ELF-1 (cell line): ENCODE measurements around the gene MTSS2.
"Not testable (repeated sequence)": the region's sequence is repeated elsewhere in the genome, so short reads cannot be mapped to it uniquely, and the experiment has no call there.

Source experiments
- DNase-seq: peaks from one replicate; pipeline ENCODE4 v3.0.0-alpha.2; 2016; ENCODE audit warnings: low read depth, low spot score

Gene MTSS2

DNA sequence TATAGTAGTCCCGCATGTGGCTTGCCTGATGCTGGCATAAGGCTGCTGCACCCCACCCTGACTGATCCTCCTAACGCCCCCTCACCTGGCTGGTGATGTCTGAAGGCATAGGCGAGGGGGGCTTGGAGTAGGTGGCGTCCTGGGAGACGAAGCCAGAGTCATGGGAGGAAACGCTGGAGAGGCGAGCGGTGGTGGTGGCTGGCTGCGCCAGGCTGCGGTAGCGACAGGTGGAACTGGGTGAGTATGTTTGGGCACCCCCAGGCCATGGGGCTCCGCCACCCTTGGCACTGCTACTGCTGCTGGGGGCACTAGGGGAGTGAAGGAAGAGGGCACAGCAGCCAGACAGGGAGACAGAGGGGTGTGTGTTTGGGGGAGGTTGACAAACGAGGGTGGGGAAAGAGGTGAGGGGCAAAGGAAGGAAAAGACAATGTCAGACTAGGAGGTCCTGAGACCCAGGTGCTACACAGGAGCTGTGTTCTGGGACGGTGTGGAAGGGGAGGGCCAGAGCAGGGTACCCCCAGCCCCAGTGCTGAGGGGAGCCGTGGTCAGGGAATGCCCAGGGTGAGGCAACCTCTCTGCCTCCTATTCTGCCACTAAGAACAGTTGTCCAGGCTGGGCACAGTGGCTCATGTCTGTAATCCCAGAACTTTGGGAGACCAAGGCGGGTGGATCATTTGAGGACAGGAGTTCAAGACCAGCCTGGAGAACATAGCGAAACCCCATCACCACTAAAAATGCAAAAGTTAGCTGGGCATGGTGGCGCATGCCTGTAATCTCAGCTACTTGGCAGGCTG lies 11.4 kb downstream of the MTSS2 start:
- DNase-seq: no peak

- not testable (repeated sequence) for DNase-seq
Observed at GRCh38 chr16:70670938-70671337, 14.9 kb downstream of the MTSS2 start.

GRCh38 chr16:70670175-70670574 lies 15.7 kb downstream of the MTSS2 start:
- DNase-seq: no peak

GRCh38 chr16:70665806-70666735 lies 19.8 kb downstream of the MTSS2 start:
- DNase-seq: no peak

- DNase-seq: no peak
Observed at GRCh38 chr16:70665113-70665694, 20.6 kb downstream of the MTSS2 start.

DNA sequence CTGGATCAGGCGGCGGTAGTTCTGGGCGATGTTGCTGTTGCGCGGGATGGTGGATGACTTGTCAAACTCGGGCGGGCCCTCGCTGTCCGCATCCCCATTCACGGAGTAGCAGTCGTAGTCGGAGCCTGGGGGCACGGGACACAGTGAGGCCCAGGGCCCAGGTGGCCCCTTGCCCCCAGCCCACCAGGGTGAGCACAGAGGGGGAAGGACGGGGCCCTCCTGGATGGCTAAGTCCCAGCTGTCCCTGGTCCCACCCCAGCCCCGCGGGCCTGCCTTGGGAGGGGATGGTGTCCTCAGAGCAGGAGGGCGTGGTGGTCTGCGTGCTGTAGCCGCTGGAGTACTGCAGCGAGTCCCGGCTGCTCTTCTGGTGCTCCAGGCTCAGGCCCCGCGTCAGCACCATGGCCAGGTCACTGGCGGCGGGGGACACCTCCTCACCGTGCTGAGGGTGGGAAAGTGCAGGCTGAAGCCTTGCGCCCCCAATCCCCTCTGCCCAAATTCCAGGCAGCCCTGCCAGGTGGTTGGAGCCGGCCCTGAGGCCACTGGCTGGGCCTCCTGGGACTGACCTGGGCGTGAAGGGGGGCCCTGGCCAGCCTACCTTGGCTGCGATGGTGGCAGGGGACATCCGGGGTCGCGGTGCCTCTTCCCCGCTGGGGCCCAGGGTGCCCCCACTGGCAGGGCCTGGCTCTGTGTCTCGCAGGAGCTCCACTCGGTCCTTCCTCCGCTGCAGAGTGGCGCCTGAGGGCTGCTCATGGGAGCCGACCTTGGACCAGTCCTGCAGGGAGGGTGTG lies 21.3 kb downstream of the MTSS2 start:
- peak; percentile 57 for DNase-seq

- no peak for DNase-seq
Observed at GRCh38 chr16:70663524-70664324, 22.1 kb downstream of the MTSS2 start.

DNA sequence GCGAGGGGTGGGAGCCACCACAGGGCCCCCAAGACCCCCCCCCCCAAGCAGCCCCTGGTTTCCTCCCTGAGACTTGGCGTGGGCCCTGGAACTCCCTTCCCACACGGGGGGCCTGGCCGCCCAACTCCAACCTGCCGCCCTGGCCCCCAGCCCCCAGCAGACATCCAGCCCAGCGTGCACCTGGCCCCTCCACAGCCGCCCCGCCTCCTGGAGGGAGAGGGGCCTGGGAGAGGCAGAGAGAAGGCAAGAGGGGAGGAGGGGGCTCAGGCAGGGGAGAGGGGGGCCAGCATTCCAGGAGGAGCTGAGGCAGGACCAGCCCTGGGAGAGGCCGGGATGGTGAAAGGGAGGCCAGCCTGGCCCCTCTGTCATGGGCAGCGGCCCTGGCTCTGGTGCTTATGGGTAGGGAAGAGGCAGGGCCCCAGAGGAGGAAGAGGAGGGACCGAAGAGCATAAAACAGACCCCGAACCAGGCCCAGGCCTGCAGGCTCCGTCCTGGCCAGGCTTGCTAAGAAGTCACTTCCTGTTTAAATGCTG lies 22.8 kb downstream of the MTSS2 start:
- no peak for DNase-seq

- no peak for DNase-seq
Observed at GRCh38 chr16:70661918-70662641, 23.8 kb downstream of the MTSS2 start.

GRCh38 chr16:70661534-70661917 lies 24.3 kb downstream of the MTSS2 start:
- no peak for DNase-seq

GRCh38 chr16:70660672-70661350 lies 25.0 kb downstream of the MTSS2 start:
- no peak for DNase-seq

GRCh38 chr16:70659953-70660671 lies 25.7 kb downstream of the MTSS2 start:
- no peak for DNase-seq

DNA sequence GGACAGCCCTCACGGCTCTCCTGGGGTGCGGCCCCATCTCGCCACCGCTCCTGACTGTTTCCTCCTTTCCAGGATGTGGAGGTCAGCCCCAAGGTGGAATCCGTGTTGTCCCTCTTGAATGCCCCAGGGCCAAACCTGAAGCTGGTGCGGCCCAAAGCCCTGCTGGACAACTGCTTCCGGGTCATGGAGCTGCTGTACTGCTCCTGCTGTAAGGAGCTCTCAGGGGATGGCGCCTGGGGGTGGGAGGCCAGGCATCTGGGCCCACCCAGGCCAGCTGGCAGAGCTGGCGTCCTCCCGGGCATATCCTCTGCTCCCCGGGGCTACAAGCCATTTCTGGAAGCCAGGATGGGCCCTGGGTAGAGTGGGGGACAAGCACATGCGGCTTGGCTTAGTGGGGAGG lies 26.3 kb downstream of the MTSS2 start:
- no peak for DNase-seq

DNA sequence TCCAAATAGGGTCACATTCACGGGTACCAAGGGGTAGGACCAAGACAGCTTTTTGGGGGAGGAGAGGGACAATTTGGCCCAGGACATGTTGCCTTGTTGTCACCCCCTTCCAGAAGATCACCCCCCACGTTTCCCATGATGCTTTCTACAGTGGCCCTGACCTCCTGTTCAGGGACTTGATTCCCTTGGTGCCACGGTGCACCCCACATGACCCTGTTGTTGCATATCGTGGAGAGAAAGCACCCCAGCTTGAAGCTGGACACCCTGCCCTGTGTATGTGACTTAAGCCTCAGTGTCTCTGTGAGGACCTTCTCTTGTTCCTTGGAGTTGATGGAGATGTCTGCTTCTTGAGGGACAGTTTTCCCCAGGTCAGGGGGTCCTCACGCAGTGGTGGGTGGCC lies 26.9 kb downstream of the MTSS2 start:
- DNase-seq: no peak

DNA sequence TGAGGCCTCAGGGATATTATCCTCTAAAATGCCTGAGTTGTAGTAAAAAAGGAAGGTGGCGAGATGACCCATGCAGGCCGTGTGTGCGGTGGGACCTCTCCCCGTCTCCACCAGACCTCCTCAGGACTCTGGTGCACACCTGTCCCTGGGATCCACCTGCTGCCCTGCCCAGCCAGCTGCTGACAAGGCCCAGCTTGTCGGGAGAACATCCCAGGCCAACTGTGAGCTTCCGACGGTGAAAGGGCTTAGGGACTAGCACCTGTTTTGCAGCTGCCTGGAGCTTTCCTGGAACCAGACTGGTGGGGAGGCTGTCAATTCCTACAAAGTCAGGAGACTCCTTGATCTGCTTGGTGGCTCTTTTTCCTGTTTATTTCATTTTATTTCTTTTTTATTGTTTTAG lies 27.9 kb downstream of the MTSS2 start:
- no peak for DNase-seq

DNA sequence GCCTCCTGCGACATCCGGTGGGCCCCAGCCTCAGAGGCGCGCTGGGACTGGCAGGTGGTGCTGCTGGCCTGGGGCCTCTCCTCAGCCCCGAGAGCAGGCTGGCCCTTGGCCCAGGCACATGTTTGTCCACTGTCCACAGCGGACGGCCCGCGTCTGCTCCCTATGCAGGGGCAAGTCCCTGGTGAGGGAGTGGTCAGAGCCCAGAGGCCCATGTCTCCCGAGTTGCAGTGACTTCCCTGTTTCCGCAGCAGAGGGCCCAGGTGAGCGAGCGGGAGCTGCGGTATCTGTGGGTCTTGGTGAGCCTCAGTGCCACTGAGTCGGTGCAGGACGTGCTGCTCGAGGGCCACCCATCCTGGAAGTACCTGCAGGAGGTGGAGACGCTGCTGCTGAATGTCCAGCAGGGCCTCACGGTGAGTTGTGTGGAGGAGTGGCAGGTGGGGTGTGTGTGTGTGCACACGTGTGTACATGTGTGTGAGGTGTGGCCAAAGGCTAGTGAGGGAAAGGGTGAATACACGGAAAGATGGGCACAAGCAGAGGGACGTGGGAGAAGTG lies 29.1 kb downstream of the MTSS2 start:
- no peak for DNase-seq

GRCh38 chr16:70656065-70656711 lies 29.7 kb downstream of the MTSS2 start:
- DNase-seq: no peak
